ENCODE measurements around the gene HOGA1.
"Not testable (repeated sequence)": the region's sequence is repeated elsewhere in the genome, so short reads cannot be mapped to it uniquely, and the experiment has no call there.

HOGA1 gene

GRCh38 chr10:97612386-97612785, 28.2 kb downstream of the HOGA1 start:
- peak in 2 of 3 experiments; percentile 1 to 24 for DNase-seq

GRCh38 chr10:97618285-97618684, 34.1 kb downstream of the HOGA1 start:
- DNase-seq: no peak

- DNase-seq: no peak
These were observed 34.5 kb downstream of the HOGA1 start for GRCh38 chr10:97618733-97619132.

- DNase-seq: no peak
These were observed 39.1 kb downstream of the HOGA1 start for GRCh38 chr10:97623277-97623676.

- no peak for DNase-seq
These were observed 43.5 kb downstream of the HOGA1 start for GRCh38 chr10:97627731-97628130.

- DNase-seq: no peak
These were observed 44.0 kb downstream of the HOGA1 start for GRCh38 chr10:97628228-97628627.

- DNase-seq: no peak
These were observed 45.1 kb downstream of the HOGA1 start for GRCh38 chr10:97629289-97629688.

GRCh38 chr10:97631098-97631497, 46.9 kb downstream of the HOGA1 start:
- no peak for DNase-seq

- DNase-seq: peak; percentile 88 to 94 (median 91)
These were observed 49.0 kb downstream of the HOGA1 start, which contains the start of gene MORN4 for GRCh38 chr10:97632949-97633884. Gene MORN4, minus strand, starts transcription at chr10:97633500. Its CDS starts 13,847 bp downstream, at chr10:97619653.

- DNase-seq: peak in 1 of 3 experiments; percentile 41
These were observed 49.7 kb downstream of the HOGA1 start for GRCh38 chr10:97633921-97634320.

- DNase-seq: no peak
These were observed 51.4 kb downstream of the HOGA1 start for GRCh38 chr10:97635577-97635976.

GRCh38 chr10:97639090-97639489, 54.9 kb downstream of the HOGA1 start:
- not testable (repeated sequence) for DNase-seq

- DNase-seq: peak; percentile 92 to 98 (median 96)
These were observed 56.1 kb downstream of the HOGA1 start, which contains the start of gene PI4K2A for GRCh38 chr10:97640174-97640867. Gene PI4K2A, plus strand, starts transcription at chr10:97640671. Its CDS starts 72 bp downstream, at chr10:97640743.

- peak in 1 of 3 experiments; percentile 51 for DNase-seq
These were observed 57.0 kb downstream of the HOGA1 start for GRCh38 chr10:97640868-97641811.

- not testable (repeated sequence) for DNase-seq
These were observed 58.4 kb downstream of the HOGA1 start for GRCh38 chr10:97642471-97643159.

GRCh38 chr10:97643441-97643985, 59.3 kb downstream of the HOGA1 start:
- DNase-seq: peak in 2 of 3 experiments; percentile 0 to 51

- DNase-seq: no peak
These were observed 60.7 kb downstream of the HOGA1 start for GRCh38 chr10:97644936-97645335.

- DNase-seq: no peak
These were observed 63.4 kb downstream of the HOGA1 start for GRCh38 chr10:97647556-97647955.

GRCh38 chr10:97648562-97649404, 64.6 kb downstream of the HOGA1 start:
- DNase-seq: no peak

- not testable (repeated sequence) for DNase-seq
These were observed 65.2 kb downstream of the HOGA1 start for GRCh38 chr10:97649405-97649750.

GRCh38 chr10:97650726-97651125, 66.5 kb downstream of the HOGA1 start:
- no peak for DNase-seq

All from NCI-H1417 (cell line).